ENCODE results near the gene CD151.

CD151 gene

DNA sequence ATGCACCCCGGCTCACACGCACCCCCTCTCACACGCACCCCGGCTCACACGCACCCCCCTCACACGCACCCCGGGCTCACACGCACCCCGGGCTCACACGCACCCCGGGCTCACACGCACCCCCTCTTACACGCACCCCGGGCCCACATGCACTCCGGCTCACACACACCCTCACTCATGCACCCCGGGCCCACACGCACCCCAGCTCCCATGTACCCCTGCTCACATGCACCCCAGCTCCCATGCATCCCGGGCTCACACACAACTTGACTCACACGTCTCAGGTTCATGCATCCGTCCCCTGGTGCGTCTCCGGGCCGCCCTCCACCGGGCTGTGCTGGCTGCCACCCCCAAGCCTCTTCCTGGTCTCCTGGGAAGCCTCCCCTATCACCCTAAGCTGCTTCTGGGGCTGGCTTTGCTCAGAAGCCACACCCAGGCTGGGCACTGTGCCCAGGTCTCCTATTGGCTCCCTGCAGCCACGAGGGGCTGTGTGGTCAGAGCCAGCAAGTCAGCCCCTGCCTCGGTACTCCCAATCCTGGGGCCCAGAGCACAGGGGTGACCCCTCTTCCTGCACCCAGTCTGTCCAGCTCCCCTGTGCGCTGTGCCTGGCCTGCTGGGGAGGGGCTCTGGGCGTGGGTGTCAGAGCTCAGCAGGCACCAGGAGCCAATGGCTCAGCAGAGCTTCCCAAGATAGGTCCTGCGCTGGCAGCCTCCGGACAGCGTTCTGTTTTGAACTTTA is 26.8 kb downstream of the CD151 start:
- no peak for DNase-seq

DNA sequence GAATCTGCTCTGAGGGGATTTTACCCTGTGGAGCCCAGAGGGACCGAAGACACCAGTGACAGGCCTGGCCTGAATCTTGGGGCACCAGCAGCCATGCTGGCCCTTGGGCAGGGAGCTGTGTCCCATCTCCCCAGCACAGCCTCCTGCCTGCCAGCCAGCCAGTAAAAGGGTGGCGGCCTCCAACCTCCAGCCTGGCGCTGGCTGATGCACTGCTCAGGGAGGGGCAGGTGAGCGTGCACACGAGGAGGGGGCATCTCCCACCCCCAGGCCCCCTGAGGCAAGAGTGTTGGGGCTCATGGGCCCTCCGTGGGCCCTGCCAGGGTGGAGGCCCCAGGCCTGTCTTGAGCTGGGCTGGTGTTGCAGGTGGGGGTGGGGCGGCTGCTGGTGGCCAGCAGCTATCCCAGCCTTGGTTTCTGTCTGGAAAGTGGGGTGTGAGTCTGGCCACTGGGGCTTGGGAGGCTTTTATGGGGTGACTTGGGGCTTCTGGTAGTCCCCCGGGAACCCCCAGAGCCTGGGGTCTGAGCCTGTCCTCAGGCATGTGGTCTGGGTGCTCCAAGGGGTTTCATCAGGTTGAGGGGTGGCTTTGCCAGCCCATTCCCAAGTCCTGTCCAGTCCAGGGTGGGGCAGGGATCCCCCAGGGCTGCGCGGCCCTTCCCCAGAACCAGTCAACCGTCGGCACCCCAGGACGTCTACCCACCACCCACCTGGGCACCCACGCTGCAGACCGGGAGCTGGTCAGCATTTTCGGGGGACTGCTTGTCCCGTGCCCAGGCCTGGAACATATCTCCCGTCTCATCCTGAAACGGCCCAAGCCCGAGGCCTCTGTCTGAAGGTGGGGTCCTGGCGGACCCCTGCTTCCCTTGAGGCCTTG is 27.7 kb downstream of the CD151 start:
- no peak for DNase-seq

DNA sequence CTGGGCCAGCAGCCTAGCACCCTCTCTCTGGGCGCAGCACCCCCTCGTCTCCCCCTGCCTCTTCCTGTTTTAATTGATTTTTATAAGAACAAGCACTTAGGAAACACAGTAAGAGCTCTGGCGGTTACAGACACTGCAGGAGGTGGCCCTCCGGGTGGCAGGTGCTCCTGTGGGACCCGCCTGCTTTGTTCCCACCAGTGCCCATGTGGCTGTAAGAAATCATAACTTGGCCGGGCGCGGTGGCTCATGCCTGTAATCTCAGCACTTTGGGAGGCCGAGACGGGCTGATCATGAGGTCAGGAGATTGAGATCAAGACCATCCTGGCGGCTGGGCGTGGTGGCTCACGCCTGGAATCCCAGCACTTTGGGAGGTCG is 28.3 kb downstream of the CD151 start:
- no peak for DNase-seq

DNA sequence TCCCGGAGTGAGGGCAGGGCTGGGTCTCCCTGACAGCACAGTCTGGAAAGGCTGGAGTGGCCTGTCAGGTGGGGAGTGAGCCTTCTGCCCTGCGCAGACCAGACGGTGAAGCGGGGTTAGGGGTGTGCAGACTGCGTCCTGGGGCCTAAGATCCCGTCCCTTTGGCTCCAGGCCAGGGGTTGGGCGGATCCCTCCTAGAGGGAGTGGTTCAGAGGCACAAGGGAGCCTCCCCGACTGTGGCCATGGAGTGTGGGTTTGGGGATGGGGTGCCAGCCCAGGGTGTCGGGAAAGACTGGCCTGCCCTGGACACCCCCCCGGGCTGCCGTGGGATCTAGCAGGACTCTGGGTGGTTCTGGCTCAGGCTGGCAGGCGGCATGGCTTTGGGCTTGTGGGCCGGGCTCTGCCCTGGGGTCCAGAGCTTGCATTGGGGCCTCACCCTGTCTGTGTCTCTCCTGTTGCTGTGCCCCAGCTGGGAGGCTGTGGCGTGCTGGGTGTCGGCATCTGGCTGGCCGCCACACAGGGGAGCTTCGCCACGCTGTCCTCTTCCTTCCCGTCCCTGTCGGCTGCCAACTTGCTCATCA is 29.4 kb downstream of the CD151 start:
- no peak for DNase-seq

DNA sequence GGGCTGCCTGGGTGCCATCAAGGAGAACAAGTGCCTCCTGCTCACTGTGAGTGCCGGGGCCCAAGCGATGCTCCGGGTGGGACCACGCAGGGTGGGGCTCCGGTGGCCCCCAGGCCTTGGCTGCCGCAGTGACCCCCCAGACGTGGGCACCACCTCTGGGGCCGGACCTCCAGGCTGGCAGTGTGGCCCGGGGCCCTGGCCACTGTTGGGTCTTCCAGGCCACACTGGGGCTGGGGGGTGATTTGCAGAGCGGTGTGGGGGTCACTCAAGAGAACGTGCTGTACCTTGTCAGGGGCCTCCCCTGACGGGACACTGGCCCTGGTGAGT is 29.9 kb downstream of the CD151 start:
- DNase-seq: no peak

DNA sequence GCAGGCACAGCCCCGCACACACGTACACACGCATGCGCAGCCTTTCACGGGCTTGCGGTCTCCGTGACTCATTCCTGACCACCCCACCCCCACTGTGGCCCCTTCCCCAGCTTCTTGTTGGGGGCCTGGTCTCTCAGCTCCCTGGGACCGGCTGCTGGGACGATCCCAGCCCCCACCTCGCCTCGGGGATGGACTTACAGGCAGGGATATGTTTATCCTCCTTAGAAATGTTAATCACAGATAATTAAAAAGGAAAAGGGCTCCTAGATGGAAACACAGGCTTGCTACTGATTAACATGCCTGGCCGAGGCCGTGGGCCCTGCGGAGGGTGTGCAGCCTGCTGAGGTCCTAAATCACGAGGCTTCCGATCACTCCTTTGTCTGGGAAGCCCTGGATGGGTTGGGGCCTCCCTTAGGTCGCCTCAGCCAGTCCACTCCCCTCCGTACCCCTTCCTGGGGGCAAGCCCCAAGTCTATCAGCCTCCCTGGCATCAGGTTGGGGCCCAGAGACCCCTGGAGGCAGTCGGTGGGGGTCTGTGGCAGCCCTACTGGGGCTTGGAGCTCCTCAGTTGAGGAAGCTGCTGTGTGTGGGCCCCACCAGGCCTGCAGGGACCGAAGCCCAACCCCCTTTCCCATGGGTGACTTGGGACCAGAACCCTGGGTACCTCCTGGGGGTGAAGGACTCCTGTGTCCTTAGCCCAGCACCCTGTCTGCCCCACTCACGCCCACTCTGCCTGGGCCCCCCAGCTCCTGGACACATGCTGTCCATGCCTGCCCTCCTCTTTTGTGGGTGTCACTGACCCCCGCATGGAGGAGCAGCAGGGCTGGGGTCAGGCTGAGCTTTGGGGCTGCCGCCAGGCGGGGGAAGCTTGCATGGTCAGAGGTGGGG is 30.5 kb downstream of the CD151 start:
- DNase-seq: no peak

DNA sequence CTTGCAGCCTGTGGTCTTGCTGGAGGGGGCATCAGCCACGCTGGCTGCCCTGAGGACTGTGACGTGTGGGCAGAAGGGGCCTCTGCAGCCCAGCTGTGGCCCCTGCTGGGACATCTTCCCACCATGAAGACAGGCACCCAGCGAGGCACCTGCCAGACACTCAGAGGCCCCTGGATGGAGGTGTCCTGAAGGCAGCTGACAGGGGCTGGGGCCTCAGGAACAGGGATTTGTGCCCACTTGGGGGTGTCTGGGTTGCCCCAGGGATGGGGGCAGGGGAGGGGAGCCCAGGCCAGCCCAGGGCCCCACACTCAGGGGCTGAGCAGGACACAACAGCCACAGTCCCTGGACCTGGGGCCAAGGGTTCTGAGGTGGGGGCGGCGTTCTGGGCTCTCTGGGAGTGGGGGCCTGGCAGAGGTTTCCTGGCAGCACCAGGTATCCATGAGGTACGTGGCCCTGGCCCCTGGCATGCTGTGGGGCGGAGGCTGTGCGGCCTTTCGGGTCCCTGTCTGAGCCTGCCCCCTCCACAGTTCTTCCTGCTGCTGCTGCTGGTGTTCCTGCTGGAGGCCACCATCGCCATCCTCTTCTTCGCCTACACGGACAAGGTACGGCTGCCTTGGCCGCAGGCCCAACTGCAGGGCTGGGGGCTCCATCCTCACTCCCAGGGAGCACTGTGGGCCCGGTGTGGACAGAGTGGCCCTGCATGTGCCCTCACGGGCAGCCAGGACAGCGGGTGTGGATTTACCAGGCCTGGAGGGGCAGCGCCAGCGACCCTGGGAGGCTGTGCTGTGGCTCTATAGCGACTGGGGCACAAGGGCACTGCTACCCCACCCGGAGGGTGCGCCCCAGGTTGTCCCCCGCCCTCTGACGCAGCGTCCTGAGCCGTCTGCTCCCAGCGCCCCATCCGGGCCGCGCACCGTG is 31.4 kb downstream of the CD151 start:
- no peak for DNase-seq

DNA sequence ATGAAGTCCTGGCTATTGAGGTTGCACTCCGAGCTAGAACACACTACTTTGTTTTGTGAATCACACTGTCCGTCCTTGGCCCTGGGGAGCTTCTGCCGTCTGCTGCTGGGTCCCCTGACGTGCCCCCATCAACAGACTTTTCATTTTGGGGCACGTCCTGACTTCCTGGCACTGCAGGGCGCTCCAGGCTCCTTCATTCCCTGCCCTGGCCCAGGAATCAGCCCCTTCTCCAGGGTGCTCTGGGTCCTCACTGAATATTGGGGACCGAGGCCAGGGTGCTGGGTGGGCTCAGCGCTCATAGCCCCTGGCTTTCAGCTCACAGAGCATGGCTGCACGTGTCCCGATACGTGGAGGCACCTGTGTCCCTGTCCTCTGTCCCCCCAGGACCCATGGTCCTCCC is 32.1 kb downstream of the CD151 start:
- no peak for DNase-seq

DNA sequence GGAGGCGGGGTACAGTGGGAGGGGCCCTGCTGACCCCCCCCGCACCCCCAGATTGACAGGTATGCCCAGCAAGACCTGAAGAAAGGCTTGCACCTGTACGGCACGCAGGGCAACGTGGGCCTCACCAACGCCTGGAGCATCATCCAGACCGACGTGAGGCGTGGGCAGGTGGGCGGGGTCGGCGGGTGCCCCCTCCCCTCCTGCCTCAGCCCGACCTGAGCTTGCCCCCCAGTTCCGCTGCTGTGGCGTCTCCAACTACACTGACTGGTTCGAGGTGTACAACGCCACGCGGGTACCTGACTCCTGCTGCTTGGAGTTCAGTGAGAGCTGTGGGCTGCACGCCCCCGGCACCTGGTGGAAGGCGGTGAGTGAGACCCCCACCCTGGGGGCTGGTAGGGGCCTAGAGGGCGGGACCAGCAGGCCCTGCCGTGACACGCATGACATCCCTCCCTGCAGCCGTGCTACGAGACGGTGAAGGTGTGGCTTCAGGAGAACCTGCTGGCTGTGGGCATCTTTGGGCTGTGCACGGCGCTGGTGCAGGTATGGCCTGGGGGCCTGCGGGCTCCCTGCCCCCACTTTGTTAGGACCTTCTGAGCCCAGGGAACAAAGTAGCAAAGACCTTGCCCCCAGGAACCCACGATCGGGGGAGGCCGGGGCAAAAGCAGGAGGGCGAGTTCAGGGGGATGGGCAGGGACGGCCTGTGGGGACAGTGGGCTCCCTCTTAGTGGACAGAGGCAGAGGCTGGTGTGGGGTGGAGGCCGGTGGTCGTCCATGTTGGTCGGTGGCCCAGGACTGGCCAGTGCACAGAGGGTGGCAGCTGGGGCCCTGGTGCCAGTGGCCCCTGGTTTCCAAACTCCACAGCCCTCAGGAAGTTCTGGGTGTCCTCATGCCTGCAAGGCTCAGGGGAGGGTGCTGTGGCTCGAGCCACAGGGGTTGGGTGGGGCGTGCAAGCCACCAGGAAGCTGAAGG is 33.0 kb downstream of the CD151 start:
- no peak for DNase-seq

DNA sequence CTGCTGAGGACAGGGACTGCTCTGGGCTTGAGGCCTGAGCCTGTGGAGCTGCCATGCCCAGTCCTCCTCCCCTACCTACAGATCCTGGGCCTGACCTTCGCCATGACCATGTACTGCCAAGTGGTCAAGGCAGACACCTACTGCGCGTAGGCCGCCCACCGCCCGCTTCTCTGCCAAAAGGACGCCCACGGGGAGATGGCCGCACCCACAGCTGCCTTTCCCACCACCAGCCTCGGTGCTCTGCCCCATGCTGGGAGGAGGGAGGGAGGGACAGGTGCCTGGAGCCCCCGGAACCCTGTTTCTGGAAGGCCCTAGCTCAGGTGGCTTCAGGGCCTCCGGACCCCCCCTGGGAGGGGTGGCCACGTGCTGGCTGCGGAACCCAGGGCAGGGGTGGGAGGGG is 33.7 kb downstream of the CD151 start:
- no peak for DNase-seq

DNA sequence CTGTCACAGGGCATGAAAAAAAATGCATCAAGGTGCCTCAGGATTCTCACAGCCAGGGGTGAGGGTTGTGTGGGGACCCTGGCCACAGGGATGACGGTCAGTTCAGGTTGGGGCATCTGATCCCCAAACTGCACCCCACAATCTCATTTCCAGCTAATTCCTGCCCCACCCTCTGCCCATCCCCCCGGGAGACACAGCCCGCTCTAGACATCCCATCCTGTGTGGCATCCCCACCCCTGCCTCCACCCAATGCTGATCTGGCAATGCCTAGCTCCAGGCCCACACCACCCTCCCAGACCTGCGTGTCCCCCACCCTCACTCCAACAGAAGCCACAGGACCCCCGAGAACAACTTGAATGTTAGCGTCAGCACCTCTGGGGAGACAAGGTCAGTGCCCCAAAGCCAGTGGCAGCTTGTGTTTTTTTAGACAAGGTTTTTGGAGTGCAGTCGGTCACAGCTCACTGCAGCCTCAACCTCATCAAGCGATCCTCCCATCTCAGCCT is 35.2 kb downstream of the CD151 start:
- DNase-seq: no peak

DNA sequence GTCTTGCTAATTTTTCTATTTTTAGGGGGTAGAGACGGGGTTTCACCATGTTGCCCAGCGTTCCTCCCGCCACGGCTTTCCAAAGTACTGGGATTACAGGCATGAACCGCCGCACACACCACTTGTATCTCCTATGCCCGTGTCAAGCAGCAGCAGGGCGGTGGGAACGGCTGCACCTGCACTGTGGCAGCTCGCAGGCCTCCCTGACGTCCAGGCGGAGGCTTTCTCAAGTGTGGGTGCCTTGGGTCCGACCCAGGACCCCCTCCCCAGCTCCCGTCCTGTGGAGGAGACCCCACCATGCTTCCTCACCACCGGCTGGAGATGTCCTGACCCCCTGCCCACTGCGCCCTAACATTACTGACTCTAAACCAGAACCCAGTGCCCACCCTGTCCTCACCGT is 35.6 kb downstream of the CD151 start:
- no peak for DNase-seq

DNA sequence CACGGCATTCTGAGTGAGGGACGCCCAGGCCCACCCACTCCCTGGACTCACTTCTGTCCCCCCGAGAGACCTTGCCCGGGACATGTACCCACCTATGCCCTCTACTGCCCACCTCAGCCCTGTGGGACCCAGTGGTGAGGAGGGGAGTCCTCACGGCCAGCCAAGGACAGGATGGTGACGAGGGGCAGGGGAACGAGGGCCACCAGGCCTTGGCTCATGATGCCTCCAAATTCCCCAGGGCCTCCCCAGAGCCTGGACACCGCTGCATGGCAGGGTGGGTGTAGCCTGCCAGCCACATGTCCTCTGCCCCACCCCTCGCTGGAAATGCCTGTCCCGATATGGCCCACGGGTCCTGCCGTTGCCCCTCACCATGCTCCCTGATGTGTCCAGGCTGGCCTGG is 36.0 kb downstream of the CD151 start:
- no peak for DNase-seq

DNA sequence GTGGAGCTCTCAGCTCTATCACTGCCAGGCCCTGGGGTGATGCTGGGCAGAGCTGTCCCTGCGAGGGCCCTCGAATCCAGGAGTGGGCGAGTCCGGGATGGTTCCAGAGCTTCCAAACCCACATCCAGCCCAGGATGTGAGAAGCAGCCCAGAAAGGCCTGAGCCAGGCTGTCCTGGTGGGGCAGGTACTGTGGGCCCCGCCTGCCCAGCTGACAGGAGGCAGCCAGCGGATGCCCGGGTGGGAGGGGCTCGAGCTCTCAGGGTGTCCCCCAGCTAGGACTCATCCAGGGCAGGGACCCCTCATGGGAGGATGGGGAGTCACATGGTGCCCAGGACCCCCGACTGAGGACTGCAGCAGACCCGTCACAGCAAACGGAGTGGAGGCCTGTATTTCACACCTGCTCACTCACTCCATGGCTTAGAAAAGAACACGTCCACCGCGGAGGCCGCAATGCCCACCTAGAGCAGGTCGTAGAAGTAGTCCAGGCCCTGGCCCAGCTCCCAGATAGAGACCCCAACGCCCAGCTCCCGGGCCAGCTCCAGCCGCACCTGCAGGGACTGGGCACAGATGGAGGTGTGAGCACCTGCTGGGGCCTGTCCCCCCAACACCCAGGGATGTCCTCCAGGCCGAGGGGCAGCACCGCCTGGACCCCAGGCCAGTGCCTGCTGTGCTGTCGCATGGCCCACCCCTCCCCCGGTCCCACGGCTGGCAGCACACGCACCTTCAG is 36.8 kb downstream of the CD151 start:
- DNase-seq: no peak

DNA sequence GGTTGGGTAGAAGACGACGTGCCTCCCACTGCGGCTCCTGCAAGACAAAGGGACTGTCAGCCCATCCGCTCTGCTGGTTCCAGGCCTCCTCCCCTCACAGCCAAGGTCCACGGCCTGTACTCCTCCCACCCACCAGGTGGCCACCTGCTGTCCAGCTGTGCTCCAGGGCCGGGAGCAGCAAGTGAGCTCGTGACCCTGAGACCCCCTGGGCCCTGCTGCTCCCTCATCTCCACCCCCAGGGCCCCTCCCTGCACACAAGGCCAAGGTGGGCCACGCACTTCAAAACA is 37.3 kb downstream of the CD151 start:
- no peak for DNase-seq

DNA sequence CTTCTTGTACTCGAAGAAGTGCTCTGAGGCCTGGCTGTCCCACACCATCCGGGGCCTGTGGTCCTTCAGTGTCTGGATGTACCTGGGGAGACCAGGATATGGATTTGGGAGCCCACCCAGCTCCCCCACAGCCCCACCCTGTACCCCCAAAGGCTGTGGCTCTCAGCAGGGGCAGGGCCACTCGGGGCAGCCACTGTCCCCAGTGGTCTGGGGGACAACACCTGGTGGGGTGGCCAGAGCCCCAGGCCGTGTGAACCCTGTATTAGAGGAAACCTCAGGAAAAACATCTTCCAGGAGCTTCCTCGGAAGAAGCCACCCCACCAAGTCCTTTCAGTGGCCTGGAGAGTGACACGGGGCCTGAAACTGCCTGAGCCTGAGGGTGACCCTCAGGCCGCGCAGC is 37.7 kb downstream of the CD151 start:
- no peak for DNase-seq

DNA sequence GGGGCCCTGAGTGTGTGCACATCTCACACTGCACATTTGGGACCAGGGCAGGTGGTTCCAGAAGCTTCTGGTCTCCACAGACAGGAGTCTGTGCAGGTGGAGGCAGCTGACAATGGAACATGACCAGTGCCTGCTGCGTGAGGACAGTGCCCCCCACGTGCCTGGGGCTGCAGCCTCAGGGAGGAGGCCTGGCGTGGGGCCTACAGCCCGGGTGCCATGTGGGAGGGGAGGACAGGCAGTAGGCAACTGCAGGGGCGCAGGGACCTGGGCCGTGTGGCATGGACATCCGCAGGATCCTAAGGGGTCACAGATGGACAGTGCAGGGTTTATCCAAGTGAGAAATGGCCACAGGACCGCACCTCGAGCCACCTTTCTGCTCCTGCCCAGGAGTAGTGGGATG is 38.7 kb downstream of the CD151 start:
- DNase-seq: no peak

DNA sequence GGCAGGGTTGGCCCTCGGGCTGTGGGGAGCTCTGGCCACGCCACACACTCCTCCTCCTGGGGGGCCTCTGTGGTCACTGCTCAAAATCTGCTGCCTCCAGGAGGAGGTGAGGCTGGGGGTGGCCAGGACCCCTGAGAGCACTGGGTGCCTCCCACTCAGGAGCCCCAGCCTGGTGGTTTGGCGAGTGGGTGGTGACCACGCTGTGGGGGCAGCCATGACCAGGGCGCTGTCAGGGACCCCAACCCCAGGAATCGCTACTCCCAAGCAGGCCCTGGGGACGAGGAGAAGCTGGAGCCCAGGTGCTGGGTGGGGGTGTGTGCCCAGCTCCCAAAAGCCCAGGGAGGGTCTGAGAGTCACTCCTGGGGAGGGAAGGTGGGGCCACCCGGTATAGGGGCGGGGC is 40.0 kb downstream of the CD151 start:
- DNase-seq: no peak

DNA sequence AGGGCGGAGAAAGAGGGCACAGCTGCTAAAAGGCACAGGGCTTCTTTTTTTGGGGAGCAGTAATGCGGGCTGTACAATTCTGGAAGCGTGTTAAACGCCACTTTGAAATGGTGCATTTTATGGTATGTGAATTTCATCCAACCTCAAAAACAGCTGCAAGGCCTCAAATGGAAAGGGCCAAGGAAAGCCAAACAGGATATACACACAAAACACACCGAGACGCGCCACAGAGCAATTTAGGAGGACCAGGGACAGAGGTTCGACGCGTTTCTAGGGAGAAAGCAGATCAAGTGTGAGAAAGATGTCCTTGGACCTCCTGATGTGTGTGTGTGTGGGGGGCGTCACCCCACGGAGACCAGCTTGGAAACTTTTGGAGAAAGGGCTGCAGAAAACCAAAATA is 41.0 kb downstream of the CD151 start:
- no peak for DNase-seq

DNA sequence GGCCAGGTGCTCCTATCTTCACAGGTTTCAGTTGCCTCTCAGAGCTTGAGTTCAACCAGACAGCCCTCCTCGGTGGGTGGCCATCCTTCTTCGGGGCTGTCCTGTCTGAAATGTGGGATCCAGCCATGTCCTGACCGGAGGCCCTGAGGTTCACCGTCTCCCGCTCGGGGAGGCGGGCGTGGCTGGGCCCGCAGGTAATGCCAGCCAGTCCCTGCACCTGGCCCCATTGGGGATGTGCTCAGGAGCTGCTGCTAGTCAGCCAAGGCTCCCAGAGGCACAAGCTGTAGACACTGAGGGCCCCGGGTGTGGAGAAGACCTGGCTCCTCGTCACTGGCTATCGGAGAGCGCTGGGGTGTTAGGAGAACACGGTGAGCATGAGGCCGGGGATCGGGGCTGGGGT is 42.5 kb downstream of the CD151 start:
- DNase-seq: no peak
